GM12891 (cell line): ENCODE measurements around the gene UROS.

ENCODE experiments used
- DNase-seq: peaks from one replicate; pipeline ENCODE4 v3.0.0; 2011; ENCODE audit warnings: low spot score; ENCODE audit not compliant: insufficient read length
- FAIRE-seq: peaks from 2 replicates; lab custom pipeline; 2011; peaks lifted over from hg19 to GRCh38; lab: Jason Lieb, UNC
- PAX5 ChIP-seq: IDR thresholded peaks from 2 replicates; pipeline ENCODE4 v1.6.1; 2011; ENCODE audit warnings: low read length, moderate library complexity, mild to moderate bottlenecking; ENCODE audit not compliant: insufficient read depth, severe bottlenecking
- POLR2A ChIP-seq: IDR thresholded peaks from 2 replicates; pipeline ENCODE4 v1.6.1; 2011; ENCODE audit warnings: low read depth, low read length, control low read depth
- POLR2AphosphoS5 ChIP-seq: IDR thresholded peaks from 2 replicates; pipeline ENCODE4 v1.6.1; 2011; ENCODE audit warnings: low read depth, low read length, control low read depth
- POU2F2 ChIP-seq: IDR thresholded peaks from 2 replicates; pipeline ENCODE4 v1.6.1; 2011; ENCODE audit warnings: low read depth, mild to moderate bottlenecking, control low read depth, low read length, moderate library complexity
- SPI1 ChIP-seq: IDR thresholded peaks from 2 replicates; pipeline ENCODE4 v1.6.1; 2011; ENCODE audit warnings: low read depth, low read length, control low read depth
- TAF1 ChIP-seq: IDR thresholded peaks from 2 replicates; pipeline ENCODE4 v1.6.1; 2011; ENCODE audit warnings: low read depth, low read length, control low read depth

UROS gene

DNA sequence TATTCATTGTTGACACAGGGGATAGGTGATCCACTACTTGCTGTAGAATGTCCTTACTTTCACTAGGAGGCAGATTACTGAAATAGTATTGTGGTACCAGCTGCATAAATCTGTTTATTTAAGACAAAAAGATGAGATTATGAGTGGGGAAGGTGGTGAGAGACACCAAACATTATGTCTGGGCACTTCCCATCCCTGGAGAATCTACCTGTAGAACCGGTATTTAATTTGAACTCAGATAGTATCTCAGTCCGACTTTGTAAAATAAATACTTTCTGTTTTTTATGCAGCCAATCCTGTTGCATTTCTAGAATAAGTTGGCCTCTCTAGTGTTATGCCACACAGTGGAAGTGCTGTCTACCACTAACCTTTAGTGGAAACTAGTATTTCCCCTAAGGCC, 13.7 kb upstream of the UROS start:
- no peak for DNase-seq
- no peak for TF ChIP-seq TAF1
- no peak for TF ChIP-seq POLR2AphosphoS5
- TF ChIP-seq SPI1: no peak
- no peak for TF ChIP-seq POLR2A
- no peak for TF ChIP-seq PAX5
- no peak for TF ChIP-seq POU2F2
- no peak for FAIRE-seq

DNA sequence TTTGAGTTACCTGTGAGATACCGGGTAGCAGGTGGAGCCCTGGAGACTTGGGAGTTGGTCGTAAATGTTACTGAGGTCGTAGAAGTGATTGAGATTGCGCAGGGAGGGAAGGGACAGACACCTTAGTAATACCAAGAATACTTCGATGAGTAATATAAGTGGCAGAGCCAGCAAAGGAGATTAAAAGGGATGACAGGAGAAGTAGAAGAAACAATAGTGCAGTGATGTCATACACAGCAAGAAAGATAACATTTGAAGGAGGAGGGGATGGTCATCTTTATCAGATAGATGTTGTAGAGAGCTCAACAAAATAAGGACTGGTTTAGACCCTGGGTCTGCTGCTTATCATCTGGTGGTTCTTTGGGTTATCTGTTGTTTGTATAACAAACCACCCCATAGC, 5.3 kb upstream of the UROS start:
- FAIRE-seq (no peak), DNase-seq (no peak)
- no peak for TF ChIP-seq POLR2AphosphoS5
- no peak for TF ChIP-seq POU2F2
- TF ChIP-seq TAF1: no peak
- no peak for TF ChIP-seq POLR2A
- no peak for TF ChIP-seq SPI1
- TF ChIP-seq PAX5: no peak

DNA sequence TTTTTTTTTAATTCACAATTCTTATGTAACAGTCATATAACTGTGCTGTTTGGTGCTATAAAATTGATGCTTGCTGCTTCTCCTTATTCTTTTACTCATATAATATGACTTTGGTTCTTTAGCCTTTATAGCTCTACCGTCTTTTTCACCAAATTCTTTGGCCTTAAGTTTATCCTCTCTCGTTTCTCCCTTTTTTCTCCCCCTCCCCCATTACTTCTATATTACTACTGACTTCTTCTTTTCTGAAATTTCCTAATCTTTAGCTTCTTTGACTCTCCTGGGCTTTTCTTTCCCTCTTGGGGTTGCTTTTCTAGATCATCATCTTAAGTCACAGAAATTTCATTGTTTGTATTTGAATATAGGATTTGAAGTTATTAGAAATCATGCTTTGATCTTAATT, 4.1 kb upstream of the UROS start:
- TF ChIP-seq POLR2AphosphoS5: no peak
- no peak for TF ChIP-seq POU2F2
- no peak for TF ChIP-seq TAF1
- TF ChIP-seq SPI1: no peak
- no peak for TF ChIP-seq POLR2A
- no peak for TF ChIP-seq PAX5
- no peak for DNase-seq
- no peak for FAIRE-seq

DNA sequence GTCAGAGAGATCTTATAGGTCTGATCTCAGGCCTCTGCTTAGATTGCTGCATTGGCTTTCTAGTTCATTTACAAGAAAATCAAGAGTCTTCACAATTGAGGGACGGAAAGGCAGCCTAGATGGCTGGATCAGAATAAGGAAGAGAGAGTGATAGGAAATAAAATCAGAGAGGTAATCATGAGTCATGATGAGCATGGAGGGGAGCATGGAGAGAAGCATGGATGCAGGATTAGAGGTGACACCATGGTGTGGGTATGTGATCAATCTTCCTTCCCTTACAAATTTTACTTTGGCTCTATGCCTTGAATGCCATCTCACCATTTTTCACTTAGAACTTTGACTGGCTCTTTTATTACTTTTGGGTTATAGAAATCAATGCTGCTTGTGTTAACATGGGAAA, 1.7 kb upstream of the UROS start:
- no peak for TF ChIP-seq POLR2A
- TF ChIP-seq POLR2AphosphoS5: no peak
- TF ChIP-seq PAX5: no peak
- FAIRE-seq: no peak
- no peak for DNase-seq

DNA sequence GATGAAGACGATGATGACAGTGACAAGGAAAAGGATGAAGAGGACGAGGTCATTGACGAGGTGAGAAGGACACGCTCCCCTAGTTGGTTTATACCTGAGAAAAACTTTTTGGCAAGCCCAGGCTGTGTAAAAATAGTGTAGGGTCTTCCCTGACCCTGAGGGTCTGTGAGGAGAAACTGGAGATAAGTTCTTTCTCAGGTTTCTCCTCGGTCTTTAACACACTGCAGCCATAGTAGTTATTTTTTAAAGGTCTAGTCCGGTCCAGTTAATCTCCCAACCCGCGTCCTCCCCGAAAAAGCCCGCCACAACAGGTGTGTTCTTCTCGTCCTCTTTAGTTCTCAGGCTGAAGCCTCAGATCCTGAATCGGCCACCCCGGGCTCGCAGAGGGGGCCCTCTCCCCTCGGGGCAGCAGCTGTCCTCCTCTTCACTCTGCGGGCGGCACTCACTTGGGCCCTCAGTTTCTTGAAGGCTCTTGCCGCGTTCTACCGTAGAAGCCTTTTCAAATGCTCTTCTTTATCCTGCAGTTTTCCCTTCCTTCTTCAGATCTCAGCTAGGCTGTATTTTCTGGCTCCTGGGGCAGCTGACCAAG, 699 bp upstream of the UROS start:
- FAIRE-seq: no peak
- DNase-seq: no peak
- TF ChIP-seq SPI1: no peak
- no peak for TF ChIP-seq POLR2A
- no peak for TF ChIP-seq PAX5
- TF ChIP-seq POLR2AphosphoS5: no peak
- TF ChIP-seq POU2F2: no peak
- no peak for TF ChIP-seq TAF1

DNA sequence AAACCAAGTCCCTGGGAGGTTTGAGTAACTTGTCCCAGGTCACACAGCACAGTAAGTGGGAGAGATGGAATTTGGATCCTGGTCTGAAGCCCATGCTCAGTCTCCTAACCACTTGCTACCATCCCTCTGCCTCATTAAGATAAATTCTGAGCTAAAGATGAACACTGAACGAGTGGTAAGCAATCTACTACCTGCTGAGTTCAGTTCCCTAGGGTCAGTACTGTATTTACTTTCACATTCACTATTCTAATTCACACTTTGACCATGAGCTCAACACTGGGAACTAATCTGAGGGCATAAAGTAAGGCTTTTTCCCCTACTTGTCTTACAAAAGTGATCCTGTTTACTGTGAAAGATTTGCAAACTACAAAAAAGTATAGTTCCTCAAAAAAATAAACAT, 2.4 kb downstream of the UROS start:
- DNase-seq (no peak), FAIRE-seq (peak; percentile 26)
- TF ChIP-seq SPI1: peak; percentile 11; the same call in 1 of the 2 replicates
- no peak for TF ChIP-seq PAX5

DNA sequence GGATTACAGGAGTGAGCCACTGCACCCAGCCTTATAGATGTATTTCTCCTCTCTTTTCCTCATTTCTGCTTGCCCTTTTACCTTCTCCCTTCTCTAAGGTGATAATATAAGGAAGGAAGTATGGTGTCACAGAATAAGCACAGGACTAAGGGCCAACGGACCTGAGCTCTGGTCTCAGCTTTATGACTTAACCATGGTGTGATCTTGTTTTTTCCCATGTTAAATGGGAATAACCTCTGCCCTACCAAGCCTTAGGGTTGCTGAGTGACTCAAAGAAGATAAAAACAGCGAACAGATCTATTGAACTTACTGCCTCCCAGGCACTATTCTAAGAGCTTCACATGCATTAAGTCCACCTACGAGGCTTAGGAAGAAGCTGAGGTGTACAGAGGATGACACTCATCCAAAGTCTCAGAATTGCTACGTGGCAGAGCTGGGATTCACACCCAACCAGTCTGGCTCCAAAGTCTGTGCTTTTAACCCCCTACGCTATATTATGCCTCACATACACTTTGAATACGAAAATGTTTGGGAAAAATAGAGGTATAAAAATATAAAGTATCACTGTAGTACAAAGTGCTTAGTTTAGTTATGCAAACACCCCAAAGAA, 5.6 kb downstream of the UROS start:
- no peak for DNase-seq
- FAIRE-seq: no peak
- no peak for TF ChIP-seq PAX5

DNA sequence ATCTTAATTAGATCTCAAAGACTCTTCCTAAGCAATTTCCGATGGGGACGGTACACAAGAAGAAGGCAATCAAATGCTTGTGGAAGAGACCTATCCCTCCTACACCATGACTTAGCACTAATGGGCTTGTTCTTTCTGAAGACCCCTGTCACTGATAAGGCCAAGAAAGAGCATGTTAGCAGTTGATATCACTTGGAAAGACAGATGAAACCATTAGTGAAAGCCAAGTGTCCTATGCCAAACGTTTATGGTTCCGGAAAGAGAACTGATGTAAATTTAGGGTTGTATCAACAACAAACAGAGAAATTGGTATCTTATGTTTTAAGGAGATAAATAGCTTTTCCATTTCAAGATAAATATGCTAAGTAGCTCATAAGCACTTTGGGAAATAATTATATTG, 6.5 kb downstream of the UROS start:
- DNase-seq (no peak), FAIRE-seq (no peak)
- TF ChIP-seq POU2F2: no peak
- TF ChIP-seq TAF1: no peak
- TF ChIP-seq POLR2AphosphoS5: no peak
- TF ChIP-seq POLR2A: no peak
- no peak for TF ChIP-seq PAX5
- TF ChIP-seq SPI1: no peak

DNA sequence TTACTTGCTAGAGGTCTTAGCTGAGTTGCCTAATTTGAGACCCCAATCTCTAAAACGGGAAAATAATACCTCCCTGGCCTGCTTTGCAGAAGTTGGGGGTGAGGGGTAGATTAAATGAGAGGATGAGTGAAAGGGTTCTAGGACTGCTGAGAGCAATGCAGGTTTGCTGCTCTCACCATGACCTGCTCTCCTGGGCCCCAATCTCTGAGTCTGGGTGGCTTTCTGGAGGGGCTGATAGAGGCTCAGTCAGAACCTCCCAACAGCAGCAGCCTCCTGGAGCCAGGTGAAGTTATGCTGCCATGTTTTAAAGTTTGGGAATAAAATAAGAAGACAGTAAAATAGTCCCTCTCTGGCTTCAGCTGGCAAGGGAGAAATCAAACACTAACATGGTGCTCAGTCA, 7.3 kb downstream of the UROS start:
- no peak for DNase-seq
- TF ChIP-seq TAF1: no peak
- TF ChIP-seq POLR2AphosphoS5: no peak
- TF ChIP-seq POLR2A: no peak
- TF ChIP-seq SPI1: no peak
- TF ChIP-seq PAX5: no peak
- TF ChIP-seq POU2F2: no peak
- no peak for FAIRE-seq

DNA sequence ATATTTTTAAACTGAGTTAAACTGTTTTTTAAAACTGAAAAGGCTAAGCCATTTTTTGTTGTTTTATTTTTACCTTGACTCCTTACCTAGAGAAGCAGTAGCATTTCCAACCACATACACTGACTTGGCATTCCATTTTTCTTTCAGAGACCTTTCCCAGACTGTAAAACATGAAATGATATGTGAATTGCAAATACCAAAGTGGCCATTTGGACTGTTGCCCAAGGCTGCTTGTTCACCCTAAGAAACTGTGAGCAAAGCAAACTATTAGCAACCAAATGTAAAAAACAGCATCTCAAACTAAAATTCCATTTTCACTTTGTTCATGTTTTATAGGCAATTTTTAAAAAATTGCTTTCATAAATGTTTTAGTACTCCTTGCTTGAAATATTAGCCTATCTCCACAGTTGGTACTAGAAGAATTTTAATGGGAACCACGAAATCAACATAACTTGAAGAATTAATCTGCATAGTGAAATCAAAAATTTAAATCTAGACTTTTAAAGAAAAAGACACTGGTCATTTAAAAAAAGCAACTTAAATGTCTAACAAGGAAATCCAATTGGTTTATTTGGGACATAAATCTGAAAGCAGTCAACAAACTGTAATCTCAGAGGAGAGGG, 10.8 kb downstream of the UROS start:
- no peak for FAIRE-seq
- no peak for DNase-seq
- TF ChIP-seq POLR2A (no peak), POU2F2 (no peak), SPI1 (no peak), TAF1 (no peak), POLR2AphosphoS5 (no peak), PAX5 (no peak)
